Lung (tissue), 12 donors: Measurements from ENCODE around the gene THAP3. TPM values are rescaled to one million over a fixed set of nuclear protein-coding genes. Genes with fewer than 3 reads are reported as not detected.

Source experiments
- ATAC-seq: fragments of 200-7000 bp; cut with Tn5 transposase; one replicate; pipeline ENCODE4 v1.9.1; 2020; ENCODE audit warnings: moderate number of reproducible peaks; ENCODE audit not compliant: insufficient read depth, low FRiP score
- DNase-seq, 3 donors: peaks; one replicate each; pipeline ENCODE4 v3.0.0-alpha.2; 2013 to 2017
- H3K27ac ChIP-seq, 2 donors: one replicate each; pipeline ENCODE4 v1.5.1; 2013; ENCODE audit warnings: mild to moderate bottlenecking in 2 of 2, moderate library complexity in 2 of 2, control low read depth in 1 of 2, inconsistent platforms in 1 of 2, low read depth in 1 of 2, low read length in 1 of 2
- H3K27me3 ChIP-seq, 3 donors: one replicate each; pipeline ENCODE4 v1.5.1; 2013; ENCODE audit warnings: low read length in 2 of 3; ENCODE audit not compliant: control insufficient read depth in 3 of 3, insufficient read depth in 3 of 3
- H3K36me3 ChIP-seq, 4 donors: one replicate each; pipeline ENCODE4 v1.5.1; 2013; ENCODE audit warnings: low read length in 4 of 4, mild to moderate bottlenecking in 1 of 4, moderate library complexity in 1 of 4; ENCODE audit not compliant: control insufficient read depth in 4 of 4, insufficient read depth in 4 of 4
- H3K4me1 ChIP-seq, 5 donors: one replicate each; pipeline ENCODE4 v1.5.1; 2013; ENCODE audit warnings: low read length in 5 of 5, mild to moderate bottlenecking in 2 of 5, moderate library complexity in 1 of 5; ENCODE audit not compliant: control insufficient read depth in 5 of 5, insufficient read depth in 5 of 5
- H3K4me3 ChIP-seq: one replicate; pipeline ENCODE4 v1.5.1; 2013; ENCODE audit warnings: mild to moderate bottlenecking, control low read depth, moderate library complexity
- H3K9ac ChIP-seq, 2 donors: one replicate each; pipeline ENCODE4 v1.5.1; 2013; ENCODE audit warnings: low read length in 2 of 2, control low read depth in 1 of 2; ENCODE audit not compliant: insufficient read depth in 1 of 2
- H3K9me3 ChIP-seq, 4 donors: one replicate each; pipeline ENCODE4 v1.5.1; 2013; ENCODE audit warnings: low read length in 3 of 4, mild to moderate bottlenecking in 1 of 4, moderate library complexity in 1 of 4; ENCODE audit not compliant: control insufficient read depth in 4 of 4, insufficient read depth in 3 of 4
- WGBS, 2 donors: extraction: QIAGEN DNeasy Blood & Tissue Kit; methylation state at CpG; one replicate each; pipeline ENCODE4 v1.1.7; 2013; 5-methylcytosine and 5-hydroxymethylcytosine counted together
- polyA plus RNA-seq, 2 donors: library from polyadenylated mRNA; stranded (reverse); fragments of 200-250 nt; gene quantifications; one replicate each; pipeline ENCODE4 v1.2.1, GENCODE V29; 2013
- total RNA-seq, 2 donors: library from RNA; depleted of rRNA in 1 of 2; stranded (reverse); fragments of >200 nt in 1 of 2; gene quantifications; one replicate each; pipeline ENCODE4 v1.2.1, GENCODE V29; 2014 to 2021
- TF ChIP-seq, protein P1 (sequence below): IDR thresholded peaks from 2 replicates; pipeline ENCODE4 v1.5.1; 2012; ENCODE audit warnings: mild to moderate bottlenecking; ENCODE audit errors: control extremely low read depth, extremely low read depth
- donor health status: control.
- donor health status: control.
- donor health status: Bipolar disorder and iron deficiency.
- donor health status: healthy.
- donor health status: DM: yes; HTN: yes; CAD: no.

The THAP3 gene
- total and polyA plus RNA-seq, 4 donors: 12.6 to 26.5 (median 20.8) TPM

GRCh38 chr1:6587261-6588005 is 37.2 kb upstream of the THAP3 start:
- H3K27me3 ChIP-seq: no peaks in the 10 kb centered on the region
- H3K4me3 ChIP-seq: no peak overlapping the region
- WGBS, 2 donors: 58 to 60% methylated on average over 13 of the region's 13 CpGs
- H3K27ac ChIP-seq: no peak overlapping the region
- ATAC-seq (no peak), DNase-seq (no peak)
- TF ChIP-seq, protein P1, sequence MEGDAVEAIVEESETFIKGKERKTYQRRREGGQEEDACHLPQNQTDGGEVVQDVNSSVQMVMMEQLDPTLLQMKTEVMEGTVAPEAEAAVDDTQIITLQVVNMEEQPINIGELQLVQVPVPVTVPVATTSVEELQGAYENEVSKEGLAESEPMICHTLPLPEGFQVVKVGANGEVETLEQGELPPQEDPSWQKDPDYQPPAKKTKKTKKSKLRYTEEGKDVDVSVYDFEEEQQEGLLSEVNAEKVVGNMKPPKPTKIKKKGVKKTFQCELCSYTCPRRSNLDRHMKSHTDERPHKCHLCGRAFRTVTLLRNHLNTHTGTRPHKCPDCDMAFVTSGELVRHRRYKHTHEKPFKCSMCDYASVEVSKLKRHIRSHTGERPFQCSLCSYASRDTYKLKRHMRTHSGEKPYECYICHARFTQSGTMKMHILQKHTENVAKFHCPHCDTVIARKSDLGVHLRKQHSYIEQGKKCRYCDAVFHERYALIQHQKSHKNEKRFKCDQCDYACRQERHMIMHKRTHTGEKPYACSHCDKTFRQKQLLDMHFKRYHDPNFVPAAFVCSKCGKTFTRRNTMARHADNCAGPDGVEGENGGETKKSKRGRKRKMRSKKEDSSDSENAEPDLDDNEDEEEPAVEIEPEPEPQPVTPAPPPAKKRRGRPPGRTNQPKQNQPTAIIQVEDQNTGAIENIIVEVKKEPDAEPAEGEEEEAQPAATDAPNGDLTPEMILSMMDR: no peak
- peaks cover 0 to 5% (median 0%) of the 10 kb centered on the region in 5 donors for H3K4me1 ChIP-seq
- no peak overlapping the region for H3K9ac ChIP-seq
- no peaks in the 10 kb centered on the region for H3K9me3 ChIP-seq
- H3K36me3 ChIP-seq: peaks cover 0 to 36% (median 15%) of the 10 kb centered on the region in 4 donors

DNA sequence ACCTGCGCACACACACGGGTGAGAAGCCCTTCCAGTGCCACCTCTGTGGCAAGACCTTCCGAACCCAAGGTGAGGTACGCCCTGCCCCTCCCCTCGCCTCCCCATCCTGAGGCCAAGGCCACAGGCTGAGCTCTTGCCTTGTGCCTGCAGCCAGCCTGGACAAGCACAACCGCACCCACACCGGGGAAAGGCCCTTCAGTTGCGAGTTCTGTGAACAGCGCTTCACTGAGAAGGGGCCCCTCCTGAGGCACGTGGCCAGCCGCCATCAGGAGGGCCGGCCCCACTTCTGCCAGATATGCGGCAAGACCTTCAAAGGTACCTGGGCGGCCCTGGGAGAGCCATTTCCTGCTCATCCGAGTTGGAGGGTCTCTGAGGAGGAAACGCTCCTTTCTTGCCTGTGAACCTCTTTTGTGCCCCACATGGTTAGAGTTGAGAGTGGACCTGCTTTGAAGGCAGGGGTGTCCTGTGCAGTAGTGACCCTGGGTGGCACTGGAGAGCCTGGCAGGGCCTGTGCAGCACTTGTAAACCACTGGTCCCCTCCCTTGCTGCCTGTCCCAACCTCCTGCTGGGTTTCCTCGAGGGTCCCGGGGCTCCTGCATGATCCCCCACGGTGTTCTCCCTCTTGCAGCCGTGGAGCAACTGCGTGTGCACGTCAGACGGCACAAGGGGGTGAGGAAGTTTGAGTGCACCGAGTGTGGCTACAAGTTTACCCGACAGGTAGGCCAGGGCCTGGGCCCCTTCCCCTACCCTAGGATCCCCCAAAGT is 36.4 kb upstream of the THAP3 start:
- DNase-seq: no peak
- no peak overlapping the region for H3K27ac ChIP-seq
- H3K9me3 ChIP-seq: no peaks in the 10 kb centered on the region
- no peak overlapping the region for H3K9ac ChIP-seq
- no peak overlapping the region for H3K4me3 ChIP-seq
- no peaks in the 10 kb centered on the region for H3K27me3 ChIP-seq
- no peak for ATAC-seq
- H3K36me3 ChIP-seq: peaks cover 0 to 45% (median 18%) of the 10 kb centered on the region in 4 donors
- TF ChIP-seq, protein P1: no peak
- WGBS, 2 donors: 78 to 82% methylated on average over 25 of the region's 25 CpGs
- H3K4me1 ChIP-seq: peaks cover 0 to 5% (median 0%) of the 10 kb centered on the region in 5 donors

DNA sequence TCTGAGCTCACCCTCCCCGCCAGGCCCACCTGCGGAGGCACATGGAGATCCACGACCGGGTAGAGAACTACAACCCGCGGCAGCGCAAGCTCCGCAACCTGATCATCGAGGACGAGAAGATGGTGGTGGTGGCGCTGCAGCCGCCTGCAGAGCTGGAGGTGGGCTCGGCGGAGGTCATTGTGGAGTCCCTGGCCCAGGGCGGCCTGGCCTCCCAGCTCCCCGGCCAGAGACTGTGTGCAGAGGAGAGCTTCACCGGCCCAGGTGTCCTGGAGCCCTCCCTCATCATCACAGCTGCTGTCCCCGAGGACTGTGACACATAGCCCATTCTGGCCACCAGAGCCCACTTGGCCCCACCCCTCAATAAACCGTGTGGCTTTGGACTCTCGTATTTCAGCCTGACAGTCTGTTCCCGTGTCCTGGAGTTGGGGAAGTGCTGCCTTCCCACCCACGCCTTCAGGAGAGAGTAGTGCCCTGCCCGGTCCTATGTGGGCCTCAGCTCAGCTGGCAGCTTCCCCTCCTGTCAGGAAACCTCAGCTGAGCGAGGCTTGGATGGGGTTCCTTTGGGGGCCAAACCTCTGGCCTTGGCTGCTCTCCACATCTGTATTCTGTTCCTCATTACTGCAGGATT is 35.7 kb upstream of the THAP3 start:
- no peak overlapping the region for H3K27ac ChIP-seq
- no peaks in the 10 kb centered on the region for H3K27me3 ChIP-seq
- DNase-seq (no peak), ATAC-seq (no peak)
- H3K4me3 ChIP-seq: no peak overlapping the region
- TF ChIP-seq, protein P1: no peak
- WGBS, 2 donors: 68 to 83% methylated on average over 24 of the region's 24 CpGs
- H3K36me3 ChIP-seq: peaks cover 0 to 52% (median 23%) of the 10 kb centered on the region in 4 donors
- H3K4me1 ChIP-seq: peaks cover 0 to 5% (median 0%) of the 10 kb centered on the region in 5 donors
- H3K9me3 ChIP-seq: no peaks in the 10 kb centered on the region
- no peak overlapping the region for H3K9ac ChIP-seq
